Activated T-helper 9 cell treated with anti-CD3 and anti-CD28 coated beads, Interleukin-2, amount 50 U/mL, for 16 hours (primary cell): ENCODE measurements around the gene FAM221B.
A peak's percentile ranks its signal among the peaks of the same experiment; 100 is the strongest.

Experiments used
- DNase-seq: peaks from one replicate; pipeline ENCODE4 v3.0.0-alpha.2; 2020; ENCODE audit warnings: low read depth

FAM221B gene

GRCh38 chr9:35791297-35791921 lies 37.1 kb downstream of the FAM221B start, which contains the start of gene NPR2:
NPR2 (plus strand) TSS chr9:35791591; CDS start chr9:35792409, 818 bp downstream.
- DNase-seq: no peak

DNA sequence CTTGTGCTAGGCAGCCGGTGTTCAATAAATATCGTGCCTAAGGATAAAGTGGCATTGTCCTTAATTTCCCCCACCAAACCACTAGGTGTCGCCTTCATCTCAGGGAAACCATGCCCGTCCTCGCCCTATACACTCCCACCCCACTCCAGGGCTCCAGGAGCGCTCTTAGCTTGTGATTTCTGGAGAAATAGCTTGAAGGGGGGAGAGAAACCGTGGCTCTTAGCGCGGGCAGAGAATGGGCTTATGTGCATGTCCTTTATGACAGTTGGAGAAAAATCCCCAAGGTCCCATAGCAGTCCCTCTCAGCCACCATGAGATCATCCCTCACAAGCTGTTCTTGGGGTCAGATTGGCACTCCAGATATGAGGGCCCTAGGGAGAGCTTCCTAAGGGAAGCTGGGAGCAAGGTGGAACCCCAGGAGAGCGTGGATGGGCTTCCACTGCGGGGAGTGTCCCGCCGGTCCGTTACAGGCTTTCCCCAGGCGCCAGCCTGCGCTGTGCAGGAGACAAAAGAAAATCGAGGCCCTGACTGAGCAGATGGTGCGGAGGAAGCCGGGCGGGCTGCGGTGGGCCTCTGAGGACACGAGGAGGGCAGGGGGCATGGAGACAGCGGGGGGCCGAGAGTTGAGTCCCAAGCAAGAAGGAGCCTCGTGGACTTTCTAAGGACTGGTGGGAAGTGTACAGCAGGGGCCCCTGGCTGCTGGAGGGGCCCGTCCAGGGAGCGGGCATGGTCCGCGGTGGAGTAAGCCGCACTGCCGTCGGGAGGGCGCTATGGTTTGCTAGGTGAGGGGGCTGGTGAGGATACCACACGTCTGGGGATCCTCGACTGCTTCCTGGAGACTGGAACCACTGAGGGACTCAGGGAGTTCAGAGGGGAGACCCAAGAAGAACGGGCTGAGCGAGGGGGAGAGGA lies 37.9 kb downstream of the FAM221B start:
- DNase-seq: peak; percentile 26

DNA sequence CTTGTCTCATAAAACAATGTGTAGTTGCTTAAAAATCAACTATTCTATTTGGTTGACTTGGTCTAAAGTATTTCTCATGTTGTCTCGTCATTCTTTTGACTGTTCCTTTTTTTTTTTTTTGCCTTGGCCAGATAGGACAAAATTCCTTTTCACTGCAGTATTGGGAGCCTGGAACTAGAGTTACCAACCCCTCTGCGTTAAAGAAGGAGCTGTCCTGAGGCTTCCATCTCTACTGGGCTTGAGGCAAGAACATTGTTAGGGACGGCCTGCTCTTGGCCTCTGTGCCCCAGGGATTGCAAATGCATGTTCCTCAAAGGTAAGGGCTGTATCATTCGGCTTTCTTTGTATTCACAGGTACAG lies 38.5 kb downstream of the FAM221B start:
- DNase-seq: no peak

GRCh38 chr9:35789541-35789940 lies 39.0 kb downstream of the FAM221B start:
- no peak for DNase-seq

DNA sequence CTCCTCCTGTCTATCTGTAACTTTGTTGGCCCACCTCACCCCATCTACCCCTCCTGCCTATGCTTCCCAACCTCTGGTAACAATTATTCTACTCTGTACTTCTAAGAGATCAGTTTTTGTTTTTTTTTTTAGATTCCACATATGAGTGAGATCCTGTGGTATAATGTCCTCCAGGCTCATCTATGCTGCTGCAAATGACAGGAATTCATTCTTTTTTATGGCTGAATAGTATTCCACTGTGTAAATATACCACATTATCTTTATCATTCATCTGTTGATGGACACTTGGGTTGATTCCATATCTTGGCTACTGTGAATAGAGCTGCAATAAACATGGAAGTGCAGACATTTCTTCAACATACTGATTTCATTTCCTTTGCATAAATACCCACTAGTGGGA lies 45.1 kb downstream of the FAM221B start:
- no peak for DNase-seq

GRCh38 chr9:35781066-35781465 lies 47.5 kb downstream of the FAM221B start:
- no peak for DNase-seq

GRCh38 chr9:35778496-35778895 lies 50.0 kb downstream of the FAM221B start:
- no peak for DNase-seq

DNA sequence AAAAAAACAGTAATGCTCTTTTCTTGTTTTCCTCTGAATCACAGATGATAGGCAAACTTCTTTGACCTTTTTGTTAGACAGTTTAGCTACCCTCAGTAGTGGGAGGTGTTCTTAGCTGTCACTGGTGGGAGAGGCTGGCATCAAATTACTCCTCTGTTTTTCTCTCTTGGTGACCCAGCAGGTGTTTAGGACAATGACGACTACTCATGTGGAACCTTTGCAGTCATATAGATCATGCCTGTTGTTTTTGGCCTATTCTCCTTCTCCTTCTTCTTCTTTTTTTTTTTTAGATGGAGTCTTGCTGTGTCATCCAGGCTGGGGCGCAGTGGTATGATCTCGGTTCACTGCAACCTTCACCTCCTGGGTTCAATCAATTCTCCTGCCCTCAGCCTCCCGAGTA lies 52.5 kb downstream of the FAM221B start:
- DNase-seq: no peak

GRCh38 chr9:35774907-35775635 lies 53.5 kb downstream of the FAM221B start:
- DNase-seq: no peak

- DNase-seq: no peak
Observed at GRCh38 chr9:35771943-35772342, 56.6 kb downstream of the FAM221B start.

DNA sequence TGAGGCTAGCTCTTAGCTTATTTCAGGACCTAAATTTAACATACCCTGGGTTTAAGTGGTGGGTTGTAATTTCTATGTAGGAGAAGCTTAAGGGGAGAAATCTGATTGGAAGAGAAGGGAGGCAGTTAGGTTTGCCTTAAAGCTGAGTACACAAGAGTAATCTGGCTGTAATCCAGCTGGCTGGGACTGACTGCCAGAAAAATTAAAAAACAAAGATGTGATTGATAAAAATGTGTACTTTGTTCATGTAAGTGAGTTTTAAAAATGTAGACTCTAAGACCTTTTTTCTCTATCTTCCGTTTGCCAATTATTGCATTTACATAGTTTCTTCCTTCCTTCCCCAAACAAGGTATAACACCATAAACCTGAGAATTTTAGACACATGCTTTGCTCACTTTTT lies 57.0 kb downstream of the FAM221B start:
- no peak for DNase-seq

GRCh38 chr9:35771075-35771433 lies 57.5 kb downstream of the FAM221B start:
- DNase-seq: no peak

- no peak for DNase-seq
Observed at GRCh38 chr9:35769763-35770162, 58.8 kb downstream of the FAM221B start.

DNA sequence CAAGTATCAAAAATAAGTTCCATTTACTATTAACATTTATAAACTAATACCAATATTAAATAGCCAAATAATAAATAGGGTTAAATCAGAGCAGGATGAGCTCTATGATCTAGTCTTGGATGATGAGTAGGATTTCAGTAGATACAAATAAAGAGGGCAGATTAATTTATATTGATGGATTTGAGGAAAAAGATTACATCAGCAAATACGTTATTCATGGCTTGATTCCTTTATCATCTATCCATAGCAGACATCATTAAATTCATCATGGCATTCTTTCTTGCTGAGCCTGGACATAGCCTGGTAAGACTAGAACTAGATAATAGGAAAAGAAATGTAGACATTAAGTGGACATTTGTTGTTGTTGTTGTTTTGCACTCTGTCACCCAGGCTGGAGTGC lies 61.1 kb downstream of the FAM221B start:
- DNase-seq: no peak

GRCh38 chr9:35766997-35767396 lies 61.5 kb downstream of the FAM221B start:
- no peak for DNase-seq
